Stimulated activated naive CD8-positive, alpha-beta T cell treated with anti-CD3 and anti-CD28 coated beads, Interleukin-15, Interleukin-2, amounts not matched to agents 100 U/mL and 50 U/mL, for 24 hours (primary cell): Measurements from ENCODE around the gene SSTR4.
"Not testable (repeated sequence)": the region's sequence is repeated elsewhere in the genome, so short reads cannot be mapped to it uniquely, and the experiment has no call there.

ENCODE experiments used
- ATAC-seq: fragments of 150-1000 bp; cut with Tn5 transposase; one replicate; pipeline ENCODE4 v1.10.0; 2021
- DNase-seq: peaks from one replicate; pipeline ENCODE4 v3.0.0; 2021

Gene SSTR4, protein sequence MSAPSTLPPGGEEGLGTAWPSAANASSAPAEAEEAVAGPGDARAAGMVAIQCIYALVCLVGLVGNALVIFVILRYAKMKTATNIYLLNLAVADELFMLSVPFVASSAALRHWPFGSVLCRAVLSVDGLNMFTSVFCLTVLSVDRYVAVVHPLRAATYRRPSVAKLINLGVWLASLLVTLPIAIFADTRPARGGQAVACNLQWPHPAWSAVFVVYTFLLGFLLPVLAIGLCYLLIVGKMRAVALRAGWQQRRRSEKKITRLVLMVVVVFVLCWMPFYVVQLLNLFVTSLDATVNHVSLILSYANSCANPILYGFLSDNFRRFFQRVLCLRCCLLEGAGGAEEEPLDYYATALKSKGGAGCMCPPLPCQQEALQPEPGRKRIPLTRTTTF

DNA sequence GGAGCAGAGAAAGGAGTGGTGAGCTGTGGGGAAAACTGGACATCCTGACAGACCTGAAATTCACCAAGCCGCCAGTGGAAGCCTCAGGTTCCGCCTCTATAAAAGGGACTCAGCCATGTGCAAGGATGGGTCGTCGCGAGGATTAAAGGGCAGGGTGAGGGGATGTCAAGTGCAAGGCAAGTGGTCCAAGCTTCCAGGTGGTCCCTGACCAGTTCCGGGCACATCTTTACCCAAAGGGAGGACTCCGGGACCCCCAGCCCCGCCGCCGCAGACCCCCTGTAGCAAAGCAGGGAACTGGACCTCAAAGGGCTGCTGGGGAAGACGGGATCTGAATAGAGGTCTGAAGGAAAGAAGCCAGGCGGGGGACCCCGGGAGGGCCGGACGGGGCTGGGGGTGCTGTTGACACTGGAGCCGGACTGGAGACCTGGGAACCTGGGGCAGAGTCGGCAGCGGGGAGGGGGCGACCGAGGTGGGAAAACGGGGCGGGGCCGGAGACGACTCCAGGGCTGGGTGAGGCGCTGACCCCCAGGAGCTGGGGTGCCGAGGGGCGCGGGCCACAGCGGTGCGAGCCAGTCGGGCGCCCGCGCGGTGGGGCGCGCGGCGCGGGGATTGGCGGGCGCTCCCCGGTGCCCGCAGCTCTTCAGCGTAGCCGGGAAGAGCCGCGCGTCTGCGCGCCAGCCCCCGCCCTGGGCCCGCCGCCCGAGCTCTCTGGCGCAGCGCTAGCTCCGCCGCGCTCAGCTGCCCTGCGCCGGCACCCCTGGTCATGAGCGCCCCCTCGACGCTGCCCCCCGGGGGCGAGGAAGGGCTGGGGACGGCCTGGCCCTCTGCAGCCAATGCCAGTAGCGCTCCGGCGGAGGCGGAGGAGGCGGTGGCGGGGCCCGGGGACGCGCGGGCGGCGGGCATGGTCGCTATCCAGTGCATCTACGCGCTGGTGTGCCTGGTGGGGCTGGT lies at the start of gene SSTR4:
Gene SSTR4, plus strand, starts transcription at position 592 of the 951 bp plus-strand sequence. Its CDS starts 172 bp downstream, at position 764.
- ATAC-seq (no peak), DNase-seq (no peak)

DNA sequence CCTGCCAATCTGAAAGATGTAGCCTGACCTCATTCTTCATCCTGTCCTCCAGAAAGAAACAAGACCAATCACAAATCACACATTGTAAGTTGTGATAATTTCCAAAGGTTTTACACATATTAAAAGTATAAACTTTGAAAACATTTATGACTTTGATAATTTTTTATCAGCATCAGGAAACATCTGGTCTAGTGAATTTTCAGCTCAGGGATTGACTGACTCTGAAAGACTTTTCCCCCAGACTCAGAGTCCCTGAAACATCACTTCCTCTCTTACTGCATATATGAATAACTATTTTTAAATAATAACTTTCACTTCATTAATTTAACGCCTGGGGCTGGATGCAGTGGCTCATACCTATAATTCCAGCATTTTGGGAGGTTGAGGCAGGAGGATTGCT lies 48.5 kb upstream of the SSTR4 start:
- ATAC-seq = no peak

DNA sequence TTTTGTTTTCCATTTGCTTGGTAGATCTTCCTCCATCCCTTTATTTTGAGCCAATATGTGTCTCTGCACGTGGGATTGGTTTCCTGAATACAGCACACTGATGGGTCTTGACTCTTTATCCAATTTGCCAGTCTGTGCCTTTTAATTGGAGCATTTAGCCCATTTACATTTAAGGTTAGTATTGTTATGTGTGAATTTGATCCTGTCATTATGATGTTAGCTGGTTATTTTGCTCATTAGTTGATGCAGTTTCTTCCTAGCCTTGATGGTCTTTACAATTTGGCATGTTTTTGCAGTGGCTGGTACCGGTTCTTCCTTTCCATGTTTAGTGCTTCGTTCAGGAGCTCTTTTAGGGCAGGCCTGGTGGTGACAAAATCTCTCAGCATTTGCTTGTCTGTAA lies 43.7 kb upstream of the SSTR4 start:
- not testable (repeated sequence) for ATAC-seq, DNase-seq

More for the DNA sequence above, 48.5 kb upstream of the SSTR4 start:
- DNase-seq = no peak

DNA sequence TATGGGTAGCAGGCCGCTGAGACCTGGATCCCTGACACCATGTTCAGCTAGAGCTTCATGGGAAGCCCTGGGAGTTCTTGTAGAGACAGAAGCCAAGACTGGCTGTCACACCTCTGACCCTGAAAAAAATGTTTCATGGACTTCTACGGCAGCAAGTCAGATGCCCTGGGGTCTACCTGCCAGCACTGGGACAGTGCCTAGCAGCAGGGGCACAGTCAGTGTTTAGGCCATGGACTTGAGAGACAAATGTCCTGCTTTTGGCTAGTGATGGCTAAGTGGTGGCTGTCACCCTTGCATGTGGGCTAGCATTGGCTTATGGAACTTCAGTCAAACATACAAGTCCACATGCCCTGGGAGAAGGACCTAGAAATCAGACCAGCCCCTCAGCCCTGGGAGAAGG lies 41.3 kb upstream of the SSTR4 start:
- ATAC-seq (no peak), DNase-seq (no peak)

DNA sequence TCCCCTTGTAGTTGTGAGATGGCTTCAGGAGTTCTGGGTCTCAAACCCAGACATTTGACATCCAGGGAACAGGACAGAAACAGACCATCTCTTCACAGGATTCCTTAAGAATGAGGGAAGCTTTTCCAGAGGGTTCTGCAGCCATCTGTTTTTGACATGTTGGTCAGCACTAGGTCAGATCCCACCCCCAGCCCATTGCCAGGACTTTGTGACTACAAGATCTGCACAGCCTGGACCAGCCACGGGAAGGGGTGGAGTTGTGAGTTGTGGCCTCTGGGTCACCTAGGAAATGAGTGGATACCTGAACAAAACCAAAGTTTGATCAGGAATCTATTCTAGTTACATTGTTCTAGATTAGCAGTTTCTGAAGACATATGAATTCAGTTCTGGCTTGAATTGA lies 39.2 kb upstream of the SSTR4 start:
- DNase-seq (no peak), ATAC-seq (no peak)

DNA sequence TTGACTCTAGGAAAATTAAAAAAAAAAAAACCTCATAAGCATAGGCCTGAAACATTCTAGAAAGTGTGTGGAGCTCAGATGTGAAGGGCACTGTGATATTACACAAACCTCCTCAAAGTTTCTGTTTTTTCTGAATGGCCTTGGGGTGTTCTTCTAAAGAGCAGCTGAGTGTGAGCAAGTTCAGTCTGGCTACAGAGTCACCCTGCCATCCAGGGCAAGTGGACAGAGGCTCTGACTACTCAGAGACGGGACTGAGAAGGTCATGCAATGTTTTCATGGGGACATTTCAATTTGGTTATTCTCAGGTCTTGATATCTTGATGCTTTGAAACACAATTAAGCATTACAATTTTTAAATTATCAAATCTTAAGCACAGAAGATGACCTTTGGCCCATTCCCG lies 36.6 kb upstream of the SSTR4 start:
- ATAC-seq (no peak), DNase-seq (no peak)

DNA sequence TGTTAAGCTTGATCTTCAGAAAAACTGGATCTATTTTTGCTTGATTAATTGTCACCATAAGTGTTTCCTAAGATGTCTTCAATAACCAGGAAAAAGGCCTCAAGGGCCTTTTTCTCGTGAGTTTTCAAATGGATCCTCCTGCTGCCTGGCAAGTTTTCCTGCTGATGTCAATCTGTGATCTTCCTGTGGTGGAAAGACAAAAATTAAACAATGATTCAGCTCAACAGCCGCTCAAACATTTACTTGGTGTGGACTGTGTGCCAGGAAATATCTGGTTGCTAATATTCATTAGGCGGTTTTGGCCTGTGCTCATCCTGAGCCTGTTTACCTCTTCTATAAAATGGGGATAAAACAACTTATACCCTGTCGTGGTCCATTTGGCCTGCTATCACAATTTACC lies 35.4 kb upstream of the SSTR4 start:
- ATAC-seq = no peak

DNA sequence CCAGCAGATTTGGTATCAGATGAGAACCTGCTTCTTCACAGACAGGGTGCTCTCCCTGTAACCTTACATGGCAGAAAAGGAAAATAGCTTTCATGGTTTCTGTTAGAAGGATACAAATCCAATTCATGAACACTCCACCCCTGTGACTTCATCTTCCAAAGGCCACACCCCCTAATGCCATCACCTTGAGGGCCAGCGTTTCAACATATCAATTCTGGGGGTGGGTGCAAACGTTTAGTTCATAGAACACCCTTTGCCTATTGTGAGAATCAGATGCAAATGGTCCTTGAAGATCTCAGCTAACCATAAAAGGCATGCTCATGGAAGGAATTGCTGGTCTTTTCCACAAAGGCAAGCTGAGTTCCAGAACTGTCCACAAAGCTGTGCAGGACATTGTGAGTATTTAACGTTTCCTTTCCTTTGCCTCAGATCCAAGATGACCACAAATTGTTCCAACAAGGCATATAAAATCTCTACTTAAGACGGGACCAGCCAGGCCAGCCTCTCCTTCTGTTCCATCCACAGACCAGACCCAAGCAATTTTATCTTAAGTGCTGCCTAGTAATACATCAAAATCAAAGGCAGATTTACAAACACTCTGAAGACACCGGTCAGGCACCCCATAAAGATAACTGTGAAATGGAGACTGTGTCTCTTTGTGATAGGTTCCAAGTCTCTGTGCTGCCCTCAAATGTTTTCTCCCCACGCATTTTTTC lies 34.7 kb upstream of the SSTR4 start:
- ATAC-seq = no peak
- DNase-seq = no peak

More for the DNA sequence above, 35.4 kb upstream of the SSTR4 start:
- no peak for DNase-seq

DNA sequence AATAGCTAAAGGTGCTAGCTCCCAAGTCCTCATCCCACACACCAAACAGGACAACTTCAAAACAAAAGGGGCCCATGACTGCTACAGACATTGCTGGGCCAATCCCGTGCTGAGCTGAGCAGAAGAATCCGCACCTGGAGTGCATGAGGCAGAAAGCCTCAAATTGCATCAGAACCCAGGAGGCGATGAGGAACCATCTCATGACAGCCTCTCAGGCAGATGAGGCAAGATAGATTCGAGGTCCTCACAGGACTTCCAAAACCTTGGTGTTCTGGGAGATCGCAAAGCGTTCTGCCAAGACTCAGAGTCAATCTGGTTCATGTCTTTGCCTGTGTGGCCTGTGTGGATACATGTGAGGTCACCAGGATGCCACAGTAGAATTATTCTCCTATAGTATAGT lies 32.8 kb upstream of the SSTR4 start:
- no peak for ATAC-seq
- DNase-seq = no peak

DNA sequence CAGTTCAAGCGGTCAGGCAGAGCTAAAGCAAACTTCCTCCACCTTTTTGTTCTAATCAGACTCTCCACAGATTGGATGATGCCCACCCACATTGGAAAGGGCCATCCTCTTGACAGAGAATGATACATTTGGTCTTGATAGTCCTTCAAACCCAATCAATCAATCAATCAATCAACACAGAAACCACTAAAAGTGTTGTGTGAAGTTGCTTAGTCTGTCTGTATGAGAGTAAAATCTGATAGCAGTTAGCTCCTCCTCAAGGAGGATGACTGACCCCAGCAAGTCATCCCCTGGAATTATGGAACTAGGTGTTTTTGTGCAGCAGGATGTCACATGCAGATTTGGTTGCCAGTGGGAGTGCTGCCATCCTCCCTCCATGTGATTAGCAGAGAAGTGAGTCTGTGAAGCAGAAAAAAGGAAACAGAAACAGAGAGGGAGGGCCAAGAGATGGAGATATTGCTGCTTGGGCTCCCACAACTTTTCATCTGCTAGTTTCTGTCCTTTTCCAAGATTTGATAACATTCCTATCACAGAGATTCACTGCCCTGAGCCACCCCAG lies 32.0 kb upstream of the SSTR4 start:
- DNase-seq = no peak
- no peak for ATAC-seq

DNA sequence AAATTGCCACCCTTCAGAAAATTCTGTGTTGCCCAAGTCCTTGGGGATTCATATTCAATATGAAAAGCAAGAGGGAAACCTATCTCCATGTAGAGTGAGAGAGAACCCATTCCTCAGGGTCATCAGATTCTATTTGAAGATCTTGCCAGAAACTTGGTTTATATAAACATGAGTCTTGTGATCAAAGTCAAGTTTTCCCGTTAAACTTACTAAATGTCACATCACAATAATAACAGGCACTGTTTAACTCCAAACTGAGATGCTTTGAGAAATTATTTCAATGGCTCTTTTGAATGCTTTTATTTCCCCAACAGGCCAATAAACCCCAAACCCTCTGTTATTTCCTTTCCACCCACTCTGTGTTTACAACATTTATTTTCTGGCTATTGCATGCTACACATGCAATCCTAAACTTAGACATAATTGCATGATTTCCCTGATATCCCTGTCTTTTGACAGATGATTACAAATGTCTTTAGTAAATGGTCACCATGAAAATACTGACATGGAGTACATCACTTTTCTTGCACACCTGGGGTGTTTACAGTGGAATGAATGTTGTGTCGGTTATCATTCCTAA lies 31.1 kb upstream of the SSTR4 start:
- no peak for DNase-seq
- ATAC-seq = no peak

DNA sequence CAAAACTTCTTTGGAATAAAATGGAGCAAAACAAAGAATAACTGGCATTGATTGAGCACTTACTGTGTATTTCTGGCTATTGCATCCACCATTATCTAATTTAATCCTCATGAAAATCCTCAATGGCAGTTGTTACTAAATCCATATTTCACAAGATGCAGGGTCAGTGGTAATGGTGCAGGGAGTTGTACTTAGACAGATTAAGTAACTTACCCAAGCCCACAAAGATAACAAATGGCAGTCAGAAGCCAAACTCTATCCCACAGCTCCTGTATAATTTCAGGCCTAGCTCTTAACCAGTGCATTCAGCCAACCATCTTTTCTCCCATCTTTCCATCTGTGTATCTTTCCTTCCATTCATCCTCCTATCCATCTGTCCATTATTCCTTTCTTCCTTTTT lies 29.3 kb upstream of the SSTR4 start:
- no peak for ATAC-seq
- no peak for DNase-seq

DNA sequence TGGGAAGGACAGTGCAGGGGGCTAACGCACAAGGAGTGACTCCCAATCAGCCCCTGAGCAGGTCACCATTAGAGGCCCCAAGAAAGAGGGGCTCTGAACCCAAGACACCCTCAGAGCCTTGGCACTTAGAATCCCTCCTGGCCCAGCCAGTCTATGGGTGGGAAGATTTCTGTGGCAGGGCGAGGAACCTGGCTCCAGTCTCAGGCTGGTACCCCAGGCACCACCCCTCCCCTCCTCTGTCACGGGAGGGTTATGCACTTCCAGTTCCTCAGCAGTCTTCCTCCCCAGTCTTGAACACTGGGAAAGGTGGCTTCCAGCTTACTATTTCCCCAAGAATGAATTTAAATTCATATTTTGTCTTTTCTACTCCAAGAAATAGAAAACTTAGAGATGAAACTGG lies 27.6 kb upstream of the SSTR4 start:
- ATAC-seq = no peak
- DNase-seq = no peak

DNA sequence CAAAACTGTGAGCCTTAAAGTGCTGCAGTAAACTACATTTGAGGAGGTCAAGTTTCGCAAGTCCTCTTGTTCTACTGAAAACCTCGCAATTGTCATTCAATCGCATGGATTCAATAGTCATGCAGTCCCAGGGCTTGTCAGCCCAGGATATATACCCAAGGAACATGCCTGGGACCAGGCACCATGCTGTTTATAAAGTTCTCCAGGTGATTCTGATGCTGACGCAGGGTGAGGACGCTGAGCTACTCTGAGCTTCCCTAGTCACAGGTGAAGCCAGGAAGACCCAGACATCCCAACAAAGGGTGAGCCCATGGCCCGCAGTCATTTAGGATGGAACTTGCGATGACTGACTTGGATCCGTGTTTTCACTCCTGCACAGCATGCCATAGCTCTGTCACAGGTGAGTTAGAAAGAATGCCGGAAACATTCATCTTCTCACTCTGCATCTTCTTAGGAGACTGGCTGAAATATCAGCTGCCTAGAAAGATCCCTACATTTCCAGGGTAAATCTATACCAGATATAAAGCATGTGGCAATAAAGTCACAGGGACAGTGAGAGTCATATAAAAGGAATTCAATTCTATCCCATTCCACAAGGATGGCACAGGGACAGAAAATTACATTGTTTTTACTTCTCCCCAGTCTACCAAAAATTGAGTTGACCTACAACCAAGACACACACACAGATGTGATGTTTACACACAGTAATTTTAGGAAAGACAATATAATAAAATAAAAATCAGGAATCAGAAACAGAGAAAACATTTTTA lies 27.0 kb upstream of the SSTR4 start:
- no peak for DNase-seq
- no peak for ATAC-seq

DNA sequence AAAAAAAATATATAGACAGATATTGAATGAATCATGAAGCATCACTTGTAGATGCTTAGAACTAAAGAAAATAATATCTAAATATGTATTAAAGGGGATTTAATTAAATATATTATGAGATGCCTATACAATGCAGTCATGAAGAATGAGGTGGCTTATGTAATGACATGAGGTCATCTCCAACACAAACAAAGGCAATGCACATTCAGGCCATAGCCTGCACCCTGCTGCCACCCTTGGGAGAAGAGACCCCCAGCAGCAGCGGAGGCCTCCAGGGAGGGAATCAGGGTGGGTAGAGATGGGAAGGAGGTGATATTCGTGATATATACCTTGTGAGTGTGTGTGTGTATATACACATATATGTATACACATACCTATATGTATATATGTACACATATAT lies 26.4 kb upstream of the SSTR4 start:
- ATAC-seq = no peak
- no peak for DNase-seq

DNA sequence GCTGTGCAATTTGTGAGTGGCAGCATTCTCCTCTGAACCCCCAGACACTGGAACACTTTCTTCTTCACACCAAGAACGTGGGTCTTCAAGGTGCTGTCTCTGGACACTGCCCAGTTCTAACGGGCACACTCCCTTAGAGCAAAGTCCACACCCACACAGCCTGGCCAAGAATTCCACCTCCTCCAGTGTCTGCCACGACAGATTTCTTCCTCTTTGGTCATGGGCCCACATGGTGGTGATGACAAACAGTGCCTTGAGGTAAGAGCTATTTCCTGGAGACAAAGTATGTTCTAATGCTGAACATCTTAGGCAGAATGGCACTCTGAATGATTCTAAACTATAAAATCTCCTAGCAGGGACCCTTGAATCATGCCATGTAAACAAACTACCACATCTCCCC lies 25.5 kb upstream of the SSTR4 start:
- no peak for DNase-seq
- ATAC-seq = no peak

DNA sequence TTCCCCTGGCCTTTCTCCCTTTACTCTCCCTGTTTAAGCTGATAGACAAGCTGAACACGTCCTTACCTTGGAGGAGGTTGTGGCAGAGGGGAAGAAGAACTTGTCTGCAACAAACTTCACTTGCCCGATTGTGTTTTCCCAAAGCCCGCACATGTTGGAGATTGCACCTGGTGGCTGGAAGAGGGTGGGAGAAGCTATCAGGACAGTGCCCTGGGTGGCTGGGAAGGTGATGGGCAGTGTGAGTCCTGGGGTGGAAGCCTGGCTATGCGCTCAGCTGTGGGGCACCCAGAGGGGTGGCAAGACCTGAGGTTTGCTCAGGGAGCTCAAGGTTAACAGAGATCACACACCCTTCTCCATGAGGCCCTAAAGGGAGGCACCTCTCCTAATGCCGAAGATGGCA lies 25.0 kb upstream of the SSTR4 start:
- DNase-seq (no peak), ATAC-seq (no peak)

DNA sequence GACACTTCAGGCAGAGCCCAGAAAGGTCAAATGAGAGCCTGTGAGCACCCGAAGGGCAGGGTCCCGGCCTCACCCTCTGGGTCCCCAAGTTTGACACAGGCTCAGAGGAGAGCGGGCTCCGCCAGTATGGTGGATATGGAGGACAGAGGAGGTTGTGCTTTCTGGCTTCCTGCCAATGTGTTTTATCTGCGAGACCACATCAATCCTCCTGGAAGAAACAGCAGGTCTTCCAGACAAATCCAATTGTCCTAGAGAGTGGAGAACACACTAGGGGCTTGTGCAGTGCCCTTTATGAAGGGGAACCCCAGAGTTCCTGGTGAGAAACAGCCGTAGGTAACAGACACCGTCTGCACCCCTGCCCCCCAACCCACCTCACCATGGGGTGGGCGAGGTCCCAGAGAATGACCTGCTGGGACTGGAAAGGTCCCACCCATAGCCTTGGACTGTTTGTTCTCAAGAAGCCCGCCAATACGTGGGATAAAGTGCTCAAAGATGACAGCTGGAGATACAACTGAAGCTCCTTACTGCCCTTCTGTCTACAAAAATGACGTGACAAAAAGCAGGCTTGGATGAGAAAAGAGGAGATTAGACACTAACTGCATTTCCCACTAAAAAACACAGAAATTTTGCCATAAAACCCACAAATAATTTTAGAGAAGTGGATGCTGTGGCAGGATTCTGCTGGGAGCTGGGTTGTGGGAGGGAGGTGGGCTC lies 23.9 kb upstream of the SSTR4 start:
- DNase-seq (no peak), ATAC-seq (no peak)

DNA sequence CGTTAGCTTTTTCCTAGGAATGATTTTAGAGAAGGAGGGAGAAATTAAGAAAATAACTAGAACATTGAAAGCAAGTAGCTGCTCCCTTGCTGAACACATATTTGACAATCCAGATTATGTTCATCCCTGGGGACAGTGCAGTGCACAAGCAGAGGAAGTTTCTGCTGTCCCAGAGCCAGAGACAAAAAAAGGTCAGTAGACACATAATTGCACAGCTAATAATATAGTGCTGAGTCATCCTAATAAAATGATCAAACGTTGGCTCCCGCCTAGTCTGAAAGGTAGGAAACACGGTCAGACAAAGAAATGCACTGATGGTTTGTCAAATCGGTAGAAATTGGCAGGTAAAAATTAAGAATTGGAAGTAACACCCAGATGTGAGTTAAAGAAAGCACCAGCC lies 21.7 kb upstream of the SSTR4 start:
- ATAC-seq = no peak
- DNase-seq = no peak

DNA sequence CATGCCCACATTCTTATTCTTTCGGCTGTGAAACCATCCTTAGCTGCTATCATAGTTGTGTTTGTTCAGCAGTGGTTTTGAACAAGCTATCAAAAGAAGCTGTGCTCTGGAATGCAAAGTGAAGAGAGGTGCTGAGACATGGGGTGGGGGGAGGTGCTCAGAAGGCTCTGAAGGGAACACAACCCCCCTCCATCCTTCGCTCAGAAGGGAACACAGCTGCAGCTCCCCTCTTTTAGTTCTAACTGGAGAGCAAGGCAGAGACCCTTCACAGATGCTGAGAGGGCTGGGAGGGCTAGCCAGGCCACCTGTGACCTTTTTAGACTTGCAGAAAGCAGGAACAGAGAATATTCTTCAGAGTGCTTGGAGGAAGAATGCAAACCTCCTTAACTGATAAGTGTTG lies 17.6 kb upstream of the SSTR4 start:
- ATAC-seq = no peak

DNA sequence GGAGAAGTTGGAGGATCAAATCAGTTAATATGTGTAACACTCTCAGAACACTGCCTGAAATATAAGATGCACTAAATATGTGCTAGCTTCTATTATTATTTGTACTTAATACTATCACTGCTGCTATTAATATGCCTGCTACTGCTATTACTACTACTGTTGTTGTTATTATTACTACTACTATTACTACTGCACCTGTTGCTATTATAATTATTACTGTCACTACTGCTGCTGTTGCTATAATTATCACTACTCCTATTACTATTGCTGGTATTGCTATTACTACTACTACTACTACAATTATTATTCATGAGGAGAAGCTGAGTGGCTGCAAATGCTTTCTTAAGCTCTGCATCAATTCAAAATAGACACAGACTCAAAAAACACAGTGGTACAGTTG lies 16.7 kb upstream of the SSTR4 start:
- ATAC-seq = no peak
- no peak for DNase-seq

More for the DNA sequence above, 17.6 kb upstream of the SSTR4 start:
- no peak for DNase-seq
